AG08395 (cell line): ENCODE data around the gene HACD3.
A peak's percentile ranks its signal among the peaks of the same experiment; 100 is the strongest.
"Not testable (repeated sequence)": the region's sequence is repeated elsewhere in the genome, so short reads cannot be mapped to it uniquely, and the experiment has no call there.

ENCODE experiments used
- DNase-seq: peaks from one replicate; pipeline ENCODE4 v3.0.0; 2012; ENCODE audit warnings: mixed read lengths, low spot score

HACD3 gene

GRCh38 chr15:65599677-65600076 is 69.4 kb downstream of the HACD3 start:
- no peak for DNase-seq

GRCh38 chr15:65603134-65603533 is 72.9 kb downstream of the HACD3 start:
- DNase-seq = no peak

- DNase-seq = no peak
Measured at GRCh38 chr15:65603559-65603958, 73.3 kb downstream of the HACD3 start.

- DNase-seq = peak; percentile 99
Measured at GRCh38 chr15:65610871-65611718, 80.8 kb downstream of the HACD3 start, which contains the start of gene INTS14. INTS14 (minus strand) TSS chr15:65611131; CDS start chr15:65607380, 3,751 bp downstream.

- DNase-seq = no peak
Measured at GRCh38 chr15:65611888-65612615, 81.8 kb downstream of the HACD3 start.

- DNase-seq = no peak
Measured at GRCh38 chr15:65612616-65612946, 82.3 kb downstream of the HACD3 start.

- no peak for DNase-seq
Measured at GRCh38 chr15:65612949-65613744, 82.9 kb downstream of the HACD3 start.

GRCh38 chr15:65615887-65616286 is 85.6 kb downstream of the HACD3 start:
- DNase-seq = not testable (repeated sequence)

GRCh38 chr15:65618560-65619109 is 88.4 kb downstream of the HACD3 start:
- no peak for DNase-seq

GRCh38 chr15:65619626-65620290 is 89.5 kb downstream of the HACD3 start:
- DNase-seq = no peak

- no peak for DNase-seq
Measured at GRCh38 chr15:65620833-65621232, 90.6 kb downstream of the HACD3 start.

GRCh38 chr15:65621638-65622037 is 91.4 kb downstream of the HACD3 start, which contains the start of gene SLC24A1:
SLC24A1 (plus strand) TSS chr15:65621938; CDS start chr15:65624081, 2,143 bp downstream.
- DNase-seq = no peak

GRCh38 chr15:65623103-65623502 is 92.8 kb downstream of the HACD3 start:
- no peak for DNase-seq

- no peak for DNase-seq
Measured at GRCh38 chr15:65626856-65627255, 96.6 kb downstream of the HACD3 start.
